KBM-7 (cell line): Measurements from ENCODE around the gene STXBP2.

Experiments
- DNase-seq: peaks from one replicate; pipeline ENCODE4 v3.0.0-alpha.2; 2015
- in situ Hi-C: fragments of 300-500 bp; cut with MboI; formaldehyde crosslinking; loops from 2 replicates; pipeline ENCODE4 v1.14.3; 2020; ENCODE audit warnings: low sequenced_read_pairs, low pct_unique_long_range_greater_than_20kb, mixed read lengths

STXBP2 gene

DNA sequence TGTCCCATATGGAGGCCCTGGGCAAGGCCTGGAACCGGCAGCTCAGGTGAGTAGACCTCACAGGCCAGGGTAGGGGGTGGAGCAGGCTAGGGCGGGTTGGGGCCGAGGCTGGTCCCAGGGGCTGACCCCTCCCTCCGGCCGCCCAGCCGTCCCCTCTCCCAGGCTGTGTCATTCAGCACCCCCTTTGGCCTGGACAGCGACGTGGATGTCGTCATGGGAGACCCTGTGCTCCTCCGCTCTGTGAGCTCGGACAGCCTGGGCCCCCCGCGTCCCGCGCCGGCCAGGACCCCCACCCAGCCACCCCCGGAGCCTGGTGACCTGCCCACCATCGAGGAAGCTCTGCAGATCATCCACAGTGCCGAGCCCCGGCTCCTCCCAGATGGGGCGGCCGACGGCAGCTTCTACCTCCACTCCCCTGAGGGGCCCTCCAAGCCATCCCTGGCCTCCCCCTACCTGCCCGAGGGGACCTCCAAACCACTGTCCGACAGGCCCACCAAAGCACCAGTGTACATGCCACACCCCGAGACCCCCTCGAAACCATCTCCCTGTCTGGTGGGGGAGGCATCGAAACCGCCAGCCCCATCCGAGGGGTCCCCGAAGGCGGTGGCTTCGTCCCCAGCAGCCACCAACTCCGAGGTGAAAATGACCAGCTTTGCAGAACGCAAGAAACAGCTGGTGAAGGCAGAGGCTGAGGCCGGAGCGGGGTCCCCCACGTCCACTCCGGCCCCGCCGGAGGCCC lies 25.2 kb upstream of the STXBP2 start:
- DNase-seq, result no peak
- in situ Hi-C loops, result no loop called here

DNA sequence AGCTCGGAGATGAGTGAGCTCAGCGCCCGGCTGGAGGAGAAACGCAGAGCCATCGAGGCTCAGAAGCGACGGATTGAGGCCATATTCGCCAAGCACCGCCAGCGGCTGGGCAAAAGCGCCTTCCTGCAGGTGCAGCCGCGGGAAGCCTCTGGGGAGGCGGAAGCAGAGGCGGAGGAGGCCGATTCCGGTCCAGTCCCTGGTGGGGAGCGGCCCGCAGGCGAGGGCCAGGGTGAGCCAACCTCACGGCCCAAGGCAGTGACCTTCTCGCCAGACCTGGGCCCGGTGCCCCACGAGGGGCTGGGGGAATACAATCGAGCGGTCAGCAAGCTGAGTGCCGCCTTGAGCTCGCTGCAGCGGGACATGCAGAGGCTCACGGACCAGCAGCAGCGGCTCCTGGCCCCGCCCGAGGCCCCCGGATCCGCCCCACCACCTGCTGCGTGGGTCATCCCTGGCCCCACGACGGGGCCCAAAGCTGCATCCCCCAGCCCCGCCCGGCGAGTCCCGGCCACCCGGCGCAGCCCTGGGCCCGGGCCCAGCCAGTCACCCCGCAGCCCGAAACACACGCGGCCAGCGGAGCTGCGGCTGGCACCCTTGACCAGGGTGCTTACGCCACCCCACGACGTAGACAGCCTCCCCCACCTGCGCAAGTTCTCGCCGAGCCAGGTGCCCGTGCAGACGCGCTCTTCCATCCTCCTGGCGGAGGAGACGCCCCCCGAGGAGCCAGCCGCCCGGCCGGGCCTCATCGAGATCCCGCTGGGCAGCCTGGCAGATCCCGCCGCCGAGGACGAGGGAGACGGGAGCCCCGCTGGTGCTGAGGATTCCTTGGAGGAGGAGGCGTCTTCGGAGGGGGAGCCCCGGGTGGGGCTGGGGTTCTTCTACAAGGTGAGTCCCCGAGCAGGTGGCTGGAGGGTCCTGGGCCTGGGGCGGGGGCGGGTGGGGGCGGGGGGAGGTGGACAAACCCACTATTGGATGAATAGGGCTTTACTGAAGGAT lies 24.3 kb upstream of the STXBP2 start:
- in situ Hi-C loops, result no loop called here
- no peak for DNase-seq

DNA sequence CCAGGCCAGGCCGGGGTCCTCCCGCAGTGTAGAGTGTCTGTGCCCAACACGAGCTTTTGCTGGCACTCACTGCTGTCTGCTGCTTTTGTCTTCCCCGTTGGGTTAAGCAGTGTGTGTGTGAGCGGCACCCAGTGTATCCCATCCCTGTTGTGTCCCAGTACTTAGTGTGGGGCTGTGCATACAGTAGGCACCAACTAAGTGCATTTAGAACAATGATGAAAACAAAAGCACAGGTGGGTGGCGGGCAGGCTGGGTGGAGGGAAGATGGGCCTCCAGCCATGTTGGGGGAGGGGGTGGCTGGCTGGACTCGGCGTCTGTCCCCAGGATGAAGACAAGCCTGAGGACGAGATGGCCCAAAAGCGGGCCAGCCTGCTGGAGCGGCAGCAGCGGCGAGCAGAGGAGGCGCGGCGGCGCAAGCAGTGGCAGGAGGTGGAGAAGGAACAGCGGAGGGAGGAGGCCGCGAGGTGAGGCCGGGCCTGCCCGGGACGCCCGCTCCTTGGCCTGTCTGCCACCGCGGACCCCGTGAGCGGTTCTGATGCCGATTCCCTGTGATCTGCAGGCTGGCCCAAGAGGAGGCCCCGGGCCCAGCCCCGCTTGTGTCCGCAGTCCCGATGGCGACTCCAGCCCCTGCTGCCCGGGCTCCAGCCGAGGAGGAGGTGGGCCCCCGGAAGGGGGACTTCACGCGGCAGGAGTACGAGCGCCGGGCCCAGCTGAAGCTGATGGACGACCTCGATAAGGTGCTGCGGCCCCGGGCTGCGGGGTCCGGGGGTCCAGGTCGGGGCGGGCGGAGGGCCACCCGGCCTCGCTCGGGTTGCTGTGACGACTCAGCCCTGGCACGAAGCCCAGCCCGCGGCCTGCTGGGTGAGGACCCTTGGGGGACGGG lies 21.8 kb upstream of the STXBP2 start:
- no peak for DNase-seq
- in situ Hi-C loops, result no loop called here

DNA sequence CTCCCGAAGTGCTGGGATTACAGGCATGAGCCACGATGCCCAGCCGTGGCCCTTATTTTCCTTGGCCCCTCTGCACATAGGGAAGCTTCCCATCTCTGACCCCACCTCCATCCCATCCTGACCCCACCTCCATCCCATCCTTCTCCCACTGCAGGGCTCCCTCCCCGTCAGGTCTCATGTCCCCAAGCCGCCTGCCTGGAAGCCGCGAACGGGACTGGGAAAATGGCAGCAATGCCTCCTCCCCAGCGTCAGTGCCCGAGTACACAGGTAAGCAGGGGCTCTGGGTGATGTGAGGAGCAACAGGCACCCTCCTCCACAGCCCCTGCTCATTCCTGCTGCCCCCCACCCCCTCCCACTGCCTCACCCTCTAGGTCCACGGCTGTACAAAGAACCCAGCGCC lies 19.7 kb upstream of the STXBP2 start:
- DNase-seq, result no peak
- in situ Hi-C loops, result no loop called here

DNA sequence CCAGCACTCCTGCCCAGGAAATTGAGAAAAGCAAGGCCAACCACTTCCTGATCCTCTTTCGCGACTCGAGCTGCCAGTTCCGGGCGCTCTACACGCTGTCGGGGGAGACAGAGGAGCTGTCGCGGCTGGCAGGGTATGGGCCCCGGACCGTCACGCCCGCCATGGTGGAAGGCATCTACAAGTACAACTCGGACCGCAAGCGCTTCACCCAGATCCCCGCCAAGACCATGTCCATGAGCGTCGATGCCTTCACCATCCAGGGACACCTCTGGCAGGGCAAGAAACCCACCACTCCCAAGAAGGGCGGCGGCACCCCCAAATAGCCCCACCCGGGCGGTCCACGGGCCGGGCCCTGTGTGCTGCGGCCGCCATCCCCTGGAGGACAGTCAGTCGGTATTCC lies 19.2 kb upstream of the STXBP2 start:
- DNase-seq, result no peak
- in situ Hi-C loops, result no loop called here

DNA sequence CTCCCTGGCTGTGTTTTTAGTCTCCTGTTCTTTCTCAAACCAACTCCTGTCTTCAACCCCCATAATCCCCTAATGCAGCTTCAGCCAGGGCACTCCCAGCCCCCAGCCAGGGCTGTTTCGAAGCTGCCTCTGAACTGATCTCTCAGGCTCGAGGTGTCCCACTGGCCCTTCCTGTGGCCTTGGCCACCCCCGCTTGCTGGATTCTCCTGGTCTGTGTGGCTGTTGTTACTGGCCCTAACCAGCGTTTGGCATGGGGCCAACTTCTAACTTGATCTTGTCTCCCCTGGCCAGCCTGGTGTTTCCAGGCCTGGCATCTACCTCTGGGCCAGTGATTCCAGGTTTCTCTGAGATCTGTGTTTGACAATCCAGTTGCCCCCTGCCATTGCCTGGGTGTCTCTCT lies 18.6 kb upstream of the STXBP2 start:
- no peak for DNase-seq
- in situ Hi-C loops, result no loop called here

DNA sequence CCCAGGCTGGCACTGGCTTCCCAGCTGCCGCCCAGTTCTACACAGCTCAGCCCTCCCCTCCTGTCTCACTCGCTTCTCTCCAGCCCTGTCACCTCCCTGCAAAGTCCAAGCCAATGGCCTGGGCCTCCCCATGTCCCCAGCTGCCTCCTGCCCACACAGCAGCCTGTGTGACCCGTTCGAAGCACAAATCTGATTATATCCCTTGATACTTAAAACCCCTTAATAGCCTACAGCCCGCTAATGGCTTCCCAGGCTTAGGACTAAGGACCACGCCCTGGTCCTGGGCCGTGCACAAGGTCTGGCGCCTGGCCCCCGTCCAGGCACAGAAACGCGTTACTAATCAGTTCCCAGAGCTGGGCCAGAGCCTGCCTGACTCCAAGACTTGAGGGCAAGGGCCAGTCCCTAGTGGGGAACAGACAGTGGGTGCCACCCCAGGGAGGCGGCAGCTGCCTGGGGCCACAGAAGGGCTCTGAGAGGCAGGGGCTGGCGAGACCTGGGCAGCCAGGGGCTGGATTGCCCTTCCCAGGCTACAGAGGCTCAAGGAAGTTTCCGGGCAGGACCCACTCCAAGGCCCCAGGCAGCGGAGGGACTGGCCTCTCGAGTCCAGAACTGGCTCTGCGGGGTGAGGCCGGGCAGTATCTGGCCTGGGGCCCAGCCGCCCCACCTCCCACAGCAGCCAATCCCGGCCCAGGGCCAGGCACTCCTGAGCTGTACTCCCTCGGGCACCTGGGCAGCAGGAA lies 18.0 kb upstream of the STXBP2 start:
- no peak for DNase-seq
- in situ Hi-C loops, result no loop called here

DNA sequence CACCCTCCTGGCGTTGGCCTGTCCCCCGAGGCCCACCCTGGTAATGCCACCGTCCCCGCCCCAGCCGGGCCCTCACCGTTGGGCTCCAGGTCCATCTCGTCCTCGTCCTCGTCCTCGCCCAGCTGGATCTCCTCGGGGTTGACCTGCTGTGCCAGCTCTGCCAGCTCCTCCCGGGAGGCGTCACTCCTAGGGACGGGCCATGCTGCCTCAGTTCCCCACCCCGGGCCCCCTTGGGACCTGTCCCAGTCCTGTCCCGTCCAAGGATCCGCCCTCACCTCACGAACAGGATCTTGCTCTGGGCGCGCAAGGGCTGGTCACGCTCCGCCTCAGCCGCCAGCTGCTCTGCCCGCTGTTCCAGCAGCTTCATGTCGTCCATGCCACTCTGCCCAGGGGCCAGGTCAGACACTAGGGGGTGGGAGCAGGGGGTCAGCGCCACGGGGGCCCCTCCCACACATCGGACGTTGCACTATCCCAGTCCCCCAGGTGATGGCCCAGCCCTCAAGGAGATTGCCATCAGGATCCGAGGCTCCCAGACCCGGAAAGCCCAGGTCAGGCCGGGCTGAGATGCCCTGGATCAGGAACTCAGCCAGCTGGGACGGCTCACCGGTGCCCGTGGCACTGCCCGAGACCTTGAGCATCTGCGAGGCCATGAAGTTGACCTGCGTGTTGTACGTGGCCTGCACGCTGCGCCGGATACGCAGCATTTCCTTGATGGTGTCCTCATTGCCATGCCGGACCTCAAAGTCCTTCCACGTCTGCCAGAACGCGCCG lies 17.1 kb upstream of the STXBP2 start:
- no peak for DNase-seq
- in situ Hi-C loops, result no loop called here

DNA sequence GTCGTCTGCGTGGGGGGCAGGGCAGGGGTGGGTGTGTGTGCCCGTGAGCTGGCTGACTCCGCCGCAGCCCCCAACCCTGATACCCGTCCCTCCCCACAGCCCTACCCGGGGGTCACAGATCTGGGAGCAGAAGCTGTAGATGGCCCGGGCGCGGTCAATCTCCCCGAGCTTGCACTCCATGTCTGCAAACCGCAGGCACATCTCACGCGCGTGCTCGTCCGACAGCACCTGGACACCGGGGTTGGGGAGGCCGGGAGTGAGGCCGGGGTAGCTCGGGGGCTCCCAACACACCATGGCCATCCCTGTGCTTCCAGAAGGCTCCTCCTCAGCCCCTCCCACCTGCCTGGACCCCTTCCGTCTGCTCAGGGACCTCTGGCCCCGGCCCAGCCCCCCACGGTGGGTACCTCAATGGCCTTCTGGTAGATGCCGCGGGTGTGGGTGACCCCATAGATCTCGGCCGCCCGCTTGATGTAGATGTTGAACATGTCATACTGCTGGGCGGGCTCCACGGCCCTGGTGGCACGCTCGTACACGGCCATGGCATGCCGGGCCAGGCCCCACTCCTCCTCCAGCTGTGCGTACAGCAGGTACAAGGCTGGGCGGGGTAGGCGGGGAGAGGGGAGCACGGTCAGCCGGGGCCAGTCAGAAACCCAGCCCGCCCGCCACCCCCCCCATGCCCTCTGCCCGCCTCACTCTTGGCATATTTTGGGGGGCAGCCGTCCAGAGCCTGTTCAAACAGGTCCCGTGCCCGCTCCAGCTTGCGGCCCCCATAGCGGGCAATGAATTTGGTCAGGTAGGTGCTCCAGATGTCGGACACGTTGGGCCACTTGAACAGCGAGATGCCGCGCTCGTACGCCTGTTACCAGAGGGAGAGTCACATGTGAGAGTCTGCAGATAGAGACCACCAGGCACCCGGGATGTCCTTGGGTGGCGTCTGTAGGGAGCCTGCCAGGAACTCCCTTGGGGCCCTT lies 16.2 kb upstream of the STXBP2 start:
- in situ Hi-C loops, result no loop called here
- DNase-seq, result no peak

DNA sequence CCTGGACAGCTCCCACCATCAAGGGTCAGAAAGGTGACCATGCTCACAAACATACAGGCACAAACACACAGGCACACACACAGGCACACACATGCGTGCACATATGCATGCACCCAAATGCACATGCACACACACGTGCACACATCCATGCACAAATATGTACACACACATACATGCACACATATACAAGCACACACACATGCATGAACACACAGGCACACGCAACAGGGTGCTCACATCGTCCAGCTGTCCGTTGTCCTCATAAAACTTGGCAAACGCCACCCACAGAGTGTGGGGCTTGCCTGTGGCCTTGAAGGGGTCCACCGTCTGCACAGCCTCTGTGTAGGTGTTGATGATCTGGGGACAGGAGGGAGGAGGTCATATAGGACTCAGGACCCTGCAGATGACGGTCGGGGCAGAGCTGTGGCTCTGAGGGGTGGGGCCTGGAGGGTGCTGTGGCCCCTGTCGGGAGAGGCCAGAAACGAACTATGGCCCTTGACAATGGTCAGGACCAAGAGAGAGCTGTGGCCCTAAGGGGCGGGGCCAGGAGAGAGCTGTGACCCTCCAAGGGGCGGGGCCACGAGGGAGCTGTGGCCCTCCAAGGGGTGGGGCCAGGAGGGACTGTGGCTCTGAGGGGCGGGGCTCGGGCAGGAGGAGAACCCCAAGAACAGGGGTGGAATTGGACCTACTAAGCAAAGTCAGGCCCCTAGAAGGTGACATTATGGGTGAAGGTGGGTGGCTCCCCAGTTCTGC lies 13.8 kb upstream of the STXBP2 start:
- DNase-seq, result no peak
- in situ Hi-C loops, result no loop called here

DNA sequence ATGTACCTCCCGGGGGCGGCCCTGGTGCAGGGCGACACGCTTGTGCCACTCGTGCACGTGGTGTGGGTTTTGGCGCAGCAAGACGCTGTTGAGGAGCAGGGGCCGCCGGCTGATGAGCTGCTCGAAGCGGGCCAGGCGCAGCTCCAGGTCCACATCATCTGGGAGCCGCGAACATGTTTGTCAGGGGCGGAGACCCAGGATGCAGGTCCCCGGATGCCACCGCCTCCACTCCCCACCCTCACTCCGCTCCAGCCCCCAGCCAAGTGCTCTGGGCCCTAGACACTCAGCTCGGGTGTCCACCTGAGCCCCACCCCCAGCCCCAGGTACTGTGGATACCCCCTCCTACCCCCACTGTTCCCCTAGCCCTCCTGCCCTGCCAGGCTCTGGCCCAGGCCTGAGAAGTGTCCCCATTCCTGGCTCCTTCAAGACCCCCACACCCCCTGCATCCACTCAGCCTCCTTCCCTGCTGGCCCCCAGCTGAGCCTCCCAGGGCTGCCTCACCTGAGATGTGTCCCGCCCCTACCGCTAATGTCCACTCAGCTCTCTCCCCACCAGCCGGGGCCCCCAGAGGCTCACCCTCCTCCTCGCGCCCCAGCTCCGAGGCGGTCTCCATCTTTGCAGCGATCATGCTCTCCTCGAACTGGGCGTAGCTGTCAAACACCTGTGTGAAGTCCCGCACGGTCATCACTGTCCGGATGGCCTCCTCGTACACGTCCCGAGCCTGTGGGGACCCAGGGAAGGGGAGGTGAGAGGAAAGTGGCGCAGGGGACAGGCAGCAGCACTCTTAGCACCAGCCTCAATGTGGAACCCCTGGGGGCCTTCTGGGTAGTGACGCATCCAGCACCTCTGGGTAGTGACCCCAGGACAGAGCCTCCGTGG lies 12.9 kb upstream of the STXBP2 start:
- no peak for DNase-seq
- in situ Hi-C loops, result no loop called here

DNA sequence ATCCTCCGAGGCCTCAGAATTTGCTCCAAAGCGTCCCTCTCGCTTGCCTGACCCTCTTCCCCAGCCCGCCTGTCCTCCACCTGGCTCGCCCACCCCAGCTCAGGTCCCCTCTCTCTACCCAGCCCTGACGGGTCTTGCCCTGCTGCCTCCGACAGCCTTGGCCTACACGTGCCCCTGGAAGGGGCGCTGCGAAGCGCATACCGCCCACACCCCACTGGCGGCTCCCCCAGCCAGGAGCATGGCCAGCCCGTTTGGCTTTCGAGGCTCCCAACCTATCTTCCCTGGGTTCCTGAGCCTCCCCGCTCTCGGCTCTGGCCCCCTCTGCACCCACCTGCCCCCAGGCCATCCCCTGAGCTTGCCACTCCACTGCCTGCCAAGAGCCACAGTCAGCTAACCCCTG lies 12.1 kb upstream of the STXBP2 start:
- DNase-seq, result no peak
- in situ Hi-C loops, result no loop called here

DNA sequence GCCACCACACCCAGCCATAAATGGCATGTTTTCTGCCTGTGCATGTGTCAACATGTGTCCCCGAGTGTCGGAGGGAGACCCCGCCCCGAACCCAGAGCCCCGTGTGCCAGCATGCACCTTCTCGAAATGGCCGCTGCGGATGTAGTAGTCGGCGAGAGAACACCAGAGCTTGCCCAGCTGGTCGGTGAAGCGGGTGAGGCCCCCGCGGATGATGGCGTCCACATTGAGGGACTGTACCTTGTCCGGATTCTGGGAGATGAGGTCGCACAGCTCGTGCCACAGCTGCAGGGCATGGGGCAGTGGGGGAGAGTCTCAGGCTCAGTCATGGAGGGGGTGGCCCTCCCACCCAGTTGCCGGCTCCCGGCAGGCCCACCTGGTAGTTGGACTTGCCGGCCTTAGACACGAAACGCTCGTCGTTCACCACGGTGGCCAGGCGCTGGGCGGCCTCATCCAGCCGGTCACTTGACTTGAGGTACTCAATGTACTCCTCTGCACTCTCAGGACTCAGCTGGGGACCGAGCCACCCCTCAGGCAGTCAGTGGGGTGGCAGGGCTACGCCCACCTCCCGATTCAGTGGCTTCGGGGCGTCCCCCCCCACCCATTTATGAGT lies 11.0 kb upstream of the STXBP2 start:
- in situ Hi-C loops, result no loop called here
- DNase-seq, result no peak

DNA sequence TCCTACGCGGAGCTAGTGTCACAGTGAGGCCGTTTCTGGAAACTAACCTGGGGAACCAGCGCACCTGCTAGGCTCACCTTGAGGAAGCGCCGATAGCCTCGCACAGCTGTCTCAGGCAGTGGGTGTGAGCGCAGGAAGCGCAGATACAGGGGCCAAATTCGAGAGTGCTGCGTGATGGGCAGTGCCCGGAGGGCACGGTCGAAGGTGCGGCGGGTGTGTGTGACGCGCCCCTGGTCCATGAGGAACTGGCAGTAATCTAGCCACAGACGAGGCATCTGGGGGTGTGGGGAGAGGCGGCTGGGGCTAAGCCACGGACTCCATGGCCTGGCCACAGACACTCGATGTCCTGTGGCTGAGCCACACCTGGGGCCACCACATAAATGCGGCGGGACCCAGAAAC lies 9.7 kb upstream of the STXBP2 start:
- DNase-seq, result no peak
- in situ Hi-C loops, result no loop called here

DNA sequence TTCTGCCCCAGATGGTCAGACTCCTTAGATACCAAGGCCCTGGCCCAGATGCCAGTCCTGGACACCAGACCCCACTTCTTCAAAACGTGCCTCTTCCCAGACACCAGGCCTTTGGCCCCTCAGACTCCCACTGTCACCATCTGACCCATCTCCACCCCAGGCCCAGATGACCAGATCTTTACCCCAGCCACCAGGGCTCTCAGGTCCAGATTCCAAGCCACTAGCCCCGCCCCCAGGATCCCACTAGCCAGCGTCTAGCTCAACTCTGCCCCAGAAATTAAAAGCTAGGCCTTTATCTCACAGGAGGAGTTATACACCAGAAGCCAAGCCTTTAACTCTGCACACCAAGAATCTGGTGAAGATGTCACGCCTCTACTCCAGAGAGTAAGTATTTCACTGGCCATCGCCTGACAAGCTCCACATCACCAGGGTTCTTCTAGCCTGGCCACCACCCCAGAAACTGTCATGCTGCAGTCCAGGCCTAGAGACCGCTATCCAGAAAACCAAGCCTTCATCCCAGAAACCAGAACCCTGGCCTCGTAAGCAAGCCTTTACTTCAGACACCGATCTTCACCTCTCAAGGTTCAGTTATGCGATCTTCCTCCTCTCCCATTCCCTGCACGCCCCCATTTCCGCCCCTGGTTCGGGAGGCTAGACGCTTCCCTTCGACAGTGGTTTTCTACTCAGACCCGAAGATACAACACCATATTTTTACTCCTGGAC lies 8.2 kb upstream of the STXBP2 start:
- in situ Hi-C loops, result no loop called here
- DNase-seq, result no peak
